K562 (cell line): ENCODE results near the gene CSNK1G1. TPM values are rescaled to one million over a fixed set of nuclear protein-coding genes. Genes with fewer than 3 reads are reported as not detected.
A peak's percentile ranks its signal among the peaks of the same experiment; 100 is the strongest.

Source experiments
- ARID1B ChIP-seq: fragments of 450-650 bp; IDR thresholded peaks from 2 replicates; pipeline ENCODE4 v1.6.1; 2016; ENCODE audit warnings: antibody characterized with exemption, mild to moderate bottlenecking, inconsistent platforms
- BCLAF1 ChIP-seq, 2 experiments: fragments of 450-650 bp in 1 of 2; IDR thresholded peaks; 2 replicates each; pipeline ENCODE4 v1.6.1; 2011 to 2017; ENCODE audit warnings: low read depth in 2 of 2, antibody characterized with exemption in 1 of 2, borderline replicate concordance in 1 of 2, low read length in 1 of 2, mild to moderate bottlenecking in 1 of 2, mixed read lengths in 1 of 2; ENCODE audit not compliant: control insufficient read depth in 1 of 2
- BRD9 ChIP-seq: fragments of 450-650 bp; IDR thresholded peaks from 2 replicates; pipeline ENCODE4 v1.6.1; 2018; ENCODE audit warnings: low read depth; ENCODE audit not compliant: partially characterized antibody
- DEAF1 ChIP-seq: fragments of 450-650 bp; formaldehyde crosslinking; IDR thresholded peaks from 2 replicates; pipeline ENCODE4 v1.4.0; 2020; ENCODE audit warnings: mild to moderate bottlenecking, moderate library complexity
- E2F3 ChIP-seq: fragments of 250-450 bp; sonication (Bioruptor Pico); IDR thresholded peaks from 2 replicates; pipeline ENCODE4 v1.4.0; 2020; ENCODE audit warnings: mild to moderate bottlenecking
- FOSL1 ChIP-seq: fragments of 200-800 bp; sonication (Bioruptor generic); conservative IDR thresholded peaks from 2 replicates; pipeline ENCODE4 v1.6.1; 2016; ENCODE audit warnings: missing genetic modification characterization, missing compliant biosample characterization
- GATAD2A ChIP-seq: fragments of 450-650 bp; IDR thresholded peaks from 2 replicates; pipeline ENCODE4 v1.6.1; 2017
- HMGXB4 ChIP-seq: sonication (generic); formaldehyde crosslinking; IDR thresholded peaks from 2 replicates; pipeline ENCODE4 v1.8.1; 2023; ENCODE audit warnings: mild to moderate bottlenecking, missing genetic modification reagents
- KDM4B ChIP-seq, 2 experiments: fragments of 450-650 bp in 1 of 2; sonication (generic) in 1 of 2; IDR thresholded peaks; 2 replicates each; pipeline ENCODE4 v1.6.1; 2016 to 2017; ENCODE audit warnings: borderline replicate concordance in 2 of 2, antibody characterized with exemption in 1 of 2, low read depth in 1 of 2, mild to moderate bottlenecking in 1 of 2
- NFE2 ChIP-seq: IDR thresholded peaks from 2 replicates; pipeline ENCODE4 v1.6.1; 2014; ENCODE audit warnings: antibody characterized with exemption, low read depth
- NFIX ChIP-seq: fragments of 250-450 bp; sonication (Bioruptor Pico); IDR thresholded peaks from 2 replicates; pipeline ENCODE4 v1.4.0; 2020; ENCODE audit warnings: low read depth, mild to moderate bottlenecking, moderate library complexity
- RBM15 ChIP-seq: fragments of 200-400 bp; formaldehyde crosslinking; IDR thresholded peaks from 2 replicates; pipeline ENCODE4 v1.6.1; 2018; ENCODE audit warnings: mild to moderate bottlenecking, low read length, moderate library complexity; ENCODE audit not compliant: insufficient read depth
- SMC3 ChIP-seq: conservative IDR thresholded peaks from 2 replicates; pipeline ENCODE4 v1.6.1; 2011; ENCODE audit warnings: low read depth, low read length, improper control_type of control experiment; ENCODE audit not compliant: insufficient read depth
- SNRNP70 ChIP-seq: fragments of 200-400 bp; formaldehyde crosslinking; optimal IDR thresholded peaks from 2 replicates; pipeline ENCODE3; 2017; ENCODE audit warnings: low read depth, low read length
- TAF9B ChIP-seq: fragments of 450-650 bp; IDR thresholded peaks from 2 replicates; pipeline ENCODE4 v1.6.1; 2018; ENCODE audit warnings: mild to moderate bottlenecking; ENCODE audit not compliant: partially characterized antibody
- VEZF1 ChIP-seq: fragments of 200-800 bp; sonication (Bioruptor generic); IDR thresholded peaks from 2 replicates; pipeline ENCODE4 v1.6.1; 2017; ENCODE audit warnings: missing genetic modification characterization, missing compliant biosample characterization
- ZNF354B ChIP-seq: fragments of 250-450 bp; sonication (Bioruptor Pico); IDR thresholded peaks from 2 replicates; pipeline ENCODE4 v1.4.0; 2020
- ZNF707 ChIP-seq: fragments of 250-450 bp; sonication (Bioruptor Pico); conservative IDR thresholded peaks from 2 replicates; pipeline ENCODE4 v1.8.0; 2022; ENCODE audit warnings: inconsistent platforms, mild to moderate bottlenecking, moderate library complexity
- polyA plus RNA-seq, 8 experiments: library from polyadenylated mRNA; depleted of rRNA in 4 of 8; stranded (reverse) in 5 of 8; unstranded in 3 of 8; fragments of >200 nt; fragmentation: Nextera tagmentation in 2 of 8; fragmentation: Illumina TruSeq in 1 of 8; extraction: Ambion mirVana in 2 of 8; extraction: Trizol in 1 of 8; gene quantifications; 2 replicates each; pipeline versions ENCODE4 v1.2.1 to v1.2.3, GENCODE V29; 2011 to 2014; ENCODE audit warnings: inconsistent platforms in 1 of 8, missing spikeins in 1 of 8
- total RNA-seq, 7 experiments: library from RNA; depleted of rRNA in 6 of 7; stranded (reverse); fragments of >200 nt in 6 of 7; fragmentation: Illumina TruSeq in 2 of 7; extraction: Trizol in 2 of 7; gene quantifications; 2 replicates each; pipeline versions ENCODE4 v1.2.1 to v1.2.3, GENCODE V29; 2011 to 2021; ENCODE audit warnings: low replicate concordance in 1 of 7

CSNK1G1 gene
- total and polyA plus RNA-seq, 9 of the 15 experiments (the other 6 are each of a cell fraction or from before 2014, with no cell fraction given), result 4.5 to 18.5 (median 9.5) TPM

DNA sequence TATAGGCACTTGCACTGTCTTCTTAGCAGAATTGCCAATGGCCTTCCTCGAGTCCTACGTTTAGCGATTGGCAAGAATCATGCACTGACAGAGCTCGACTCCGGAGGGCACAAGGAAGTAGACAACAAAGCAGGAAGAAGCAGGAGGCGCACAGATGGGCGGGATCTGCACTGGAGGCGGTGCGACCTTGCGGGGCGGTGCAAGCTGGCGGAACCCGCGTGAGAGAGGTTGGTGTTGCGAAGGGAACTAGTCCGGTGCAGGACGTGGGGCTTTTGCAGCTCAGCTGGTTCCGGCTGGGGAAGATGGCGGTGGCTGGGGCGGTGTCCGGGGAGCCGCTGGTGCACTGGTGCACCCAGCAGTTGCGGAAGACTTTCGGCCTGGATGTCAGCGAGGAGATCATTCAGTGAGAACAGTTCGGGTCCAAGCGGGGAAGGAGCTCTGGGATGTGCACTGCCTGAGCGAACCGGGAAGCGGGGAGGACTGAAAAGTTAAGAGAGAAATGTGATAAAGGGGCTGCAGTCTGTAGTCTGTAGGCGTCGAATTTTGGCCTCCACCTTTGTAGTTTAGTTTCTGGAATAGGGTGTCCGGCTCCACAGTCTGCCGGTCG, 31.7 kb upstream of the CSNK1G1 start, which contains the start of gene TRIP4 (continued):
- TF ChIP-seq DEAF1 (CRISPR knock-in tag) (no peak), NFIX (CRISPR knock-in tag) (no peak), ARID1B (peak; percentile 68), ZNF354B (CRISPR knock-in tag) (no peak), HMGXB4 (CRISPR knock-in tag) (peak; percentile 70), VEZF1 (peak; percentile 67), TAF9B (peak; percentile 98), KDM4B (IDR thresholded peaks at IDR 0.05; ENCODE audit: borderline replicate concordance in 2 of 2, low read depth in 1 of 2) (peak in 1 of 2 experiments; percentile 98; a peak in 2 of 4 replicates), BCLAF1 (IDR thresholded peaks at IDR 0.05; ENCODE audit: borderline replicate concordance in 1 of 2, control insufficient read depth in 1 of 2, low read depth in 2 of 2, low read length in 1 of 2) (peak in 1 of 2 experiments; percentile 99; a peak in 2 of 4 replicates), NFE2 (peak; percentile 40), SNRNP70 (no peak), FOSL1 (tag) (peak; percentile 55; the same call in 1 of the 2 replicates), ZNF707 (CRISPR knock-in tag) (0 out of 2 replicates have a peak, but pooled peaks have one; percentile 49), E2F3 (CRISPR knock-in tag) (0 out of 2 replicates have a peak, but pooled peaks have one; percentile 58), GATAD2A (peak; percentile 80), SMC3 (peak; percentile 45; the same call in 1 of the 2 replicates), BRD9 (no peak), RBM15 (no peak)
